ENCODE data around the gene INS. TPM values are rescaled to one million over a fixed set of nuclear protein-coding genes. Genes with fewer than 3 reads are reported as not detected.

Gene INS
- total RNA-seq, 2 donors from 2014 or later, result not detected

- Histone ChIP-seq H3K4me1 (ENCODE audit: control insufficient read depth, insufficient read depth, low read length) (peaks cover 14% of the 10 kb centered on the region), H3K9me3 (ENCODE audit: control insufficient read depth, low read length) (no peaks in the 10 kb centered on the region), H3K27me3 (ENCODE audit: control insufficient read depth, insufficient read depth, low read length, poor library complexity, severe bottlenecking) (peaks cover 49% of the 10 kb centered on the region), H3K9ac (ENCODE audit: extremely low read depth, low read length, poor library complexity, severe bottlenecking) (no peak overlapping the region), H3K4me3 (ENCODE audit: low read length) (no peak overlapping the region), H3K36me3 (ENCODE audit: control insufficient read depth, insufficient read depth, low read length) (no peaks in the 10 kb centered on the region), H3K27ac (ENCODE audit: low read depth, low read length) (no peak overlapping the region)
- H3K9me3 Mint-ChIP-seq, result no peaks in the 10 kb centered on the region
- H3K36me3 Mint-ChIP-seq (ENCODE audit: low read depth), result no peaks in the 10 kb centered on the region
- H3K27me3 Mint-ChIP-seq (ENCODE audit: insufficient read depth), result peaks cover 61% of the 10 kb centered on the region
- no peak overlapping the region for H3K4me3 Mint-ChIP-seq
- peaks cover 13% of the 10 kb centered on the region for H3K4me1 Mint-ChIP-seq
- peak; percentile 85 for TF ChIP-seq CTCF (conservative IDR thresholded peaks at IDR 0.05)
- WGBS, 2 experiments (ENCODE audit: insufficient coverage in 1 of 2, insufficient read length in 1 of 2), result 32 to 51% methylated on average over 6 to 11 of the region's 11 CpGs
- peak; percentile 67 for DNase-seq
- peak overlapping the region; percentile 66 for H3K27ac Mint-ChIP-seq
Measured at GRCh38 chr11:2149864-2150847, 10.9 kb downstream of the INS start.

DNA sequence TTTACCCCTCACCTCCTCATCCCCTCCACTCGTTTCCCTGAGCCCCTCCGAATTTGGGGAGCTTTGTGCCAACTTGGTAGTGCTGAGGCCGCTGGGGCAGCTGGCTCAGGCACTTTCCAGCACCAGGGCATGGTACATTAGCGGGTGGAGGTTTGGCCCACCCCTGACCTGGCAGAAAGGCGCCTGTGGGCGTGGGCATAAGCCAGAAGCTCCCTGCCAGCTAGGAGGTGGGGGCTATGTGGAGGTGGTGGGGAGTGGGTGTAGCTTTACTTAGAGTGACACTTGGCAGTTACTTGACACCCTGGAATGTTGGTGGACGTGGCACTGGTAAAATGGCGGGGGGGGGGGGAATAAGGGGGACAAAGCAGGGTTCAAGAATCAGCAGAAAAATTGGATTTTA lies 11.5 kb downstream of the INS start:
- no peaks in the 10 kb centered on the region for H3K9me3 ChIP-seq (ENCODE audit: control insufficient read depth, low read length)
- Mint-ChIP-seq H3K9me3 (no peaks in the 10 kb centered on the region), H3K4me3 (no peak overlapping the region), H3K27me3 (ENCODE audit: insufficient read depth) (peaks cover 68% of the 10 kb centered on the region), H3K27ac (no peak overlapping the region), H3K36me3 (ENCODE audit: low read depth) (no peaks in the 10 kb centered on the region), H3K4me1 (peaks cover 13% of the 10 kb centered on the region)
- H3K4me3 ChIP-seq (ENCODE audit: low read length), result no peak overlapping the region
- no peak for TF ChIP-seq CTCF (conservative IDR thresholded peaks at IDR 0.05)
- DNase-seq, result no peak
- no peak overlapping the region for H3K9ac ChIP-seq (ENCODE audit: extremely low read depth, low read length, poor library complexity, severe bottlenecking)
- H3K27ac ChIP-seq (ENCODE audit: low read depth, low read length), result no peak overlapping the region
- 59 to 78% methylated on average over 6 to 8 of the region's 8 CpGs for WGBS, 2 experiments (ENCODE audit: insufficient coverage in 1 of 2, insufficient read length in 1 of 2)
- H3K36me3 ChIP-seq (ENCODE audit: control insufficient read depth, insufficient read depth, low read length), result no peaks in the 10 kb centered on the region
- H3K4me1 ChIP-seq (ENCODE audit: control insufficient read depth, insufficient read depth, low read length), result peaks cover 14% of the 10 kb centered on the region
- H3K27me3 ChIP-seq (ENCODE audit: control insufficient read depth, insufficient read depth, low read length, poor library complexity, severe bottlenecking), result peaks cover 56% of the 10 kb centered on the region

DNA sequence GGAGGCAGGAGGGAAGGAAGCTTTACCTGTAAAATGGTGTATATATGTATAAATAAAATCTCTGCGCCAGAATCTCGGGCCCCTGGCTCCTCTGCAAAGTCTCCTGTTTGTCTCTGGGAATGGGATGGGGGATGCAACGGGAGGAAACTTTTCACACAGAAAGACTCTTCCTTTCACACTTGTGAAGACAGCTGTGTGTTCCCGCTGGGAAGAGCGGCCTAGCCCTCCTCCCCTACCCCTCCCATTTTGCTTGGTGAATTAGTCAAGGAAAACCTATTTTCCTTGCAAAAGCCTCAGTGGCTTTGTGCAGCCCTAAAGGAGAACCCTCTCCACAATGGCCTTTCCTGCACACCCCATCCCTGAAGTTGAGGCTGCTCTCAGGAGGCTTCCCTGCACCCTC lies 12.4 kb downstream of the INS start:
- no peak overlapping the region for H3K27ac ChIP-seq (ENCODE audit: low read depth, low read length)
- H3K4me1 Mint-ChIP-seq, result peaks cover 14% of the 10 kb centered on the region
- H3K9me3 ChIP-seq (ENCODE audit: control insufficient read depth, low read length), result no peaks in the 10 kb centered on the region
- H3K4me3 Mint-ChIP-seq, result no peak overlapping the region
- peaks cover 65% of the 10 kb centered on the region for H3K27me3 ChIP-seq (ENCODE audit: control insufficient read depth, insufficient read depth, low read length, poor library complexity, severe bottlenecking)
- peaks cover 74% of the 10 kb centered on the region for H3K27me3 Mint-ChIP-seq (ENCODE audit: insufficient read depth)
- H3K4me1 ChIP-seq (ENCODE audit: control insufficient read depth, insufficient read depth, low read length), result peaks cover 14% of the 10 kb centered on the region
- H3K4me3 ChIP-seq (ENCODE audit: low read length), result no peak overlapping the region
- 14 to 33% methylated on average over 1 to 5 of the region's 5 CpGs for WGBS, 2 experiments (ENCODE audit: insufficient coverage in 1 of 2, insufficient read length in 1 of 2)
- no peaks in the 10 kb centered on the region for H3K36me3 ChIP-seq (ENCODE audit: control insufficient read depth, insufficient read depth, low read length)
- no peaks in the 10 kb centered on the region for H3K36me3 Mint-ChIP-seq (ENCODE audit: low read depth)
- no peaks in the 10 kb centered on the region for H3K9me3 Mint-ChIP-seq
- no peak overlapping the region for H3K27ac Mint-ChIP-seq
- DNase-seq, result no peak
- no peak for TF ChIP-seq CTCF (conservative IDR thresholded peaks at IDR 0.05)
- H3K9ac ChIP-seq (ENCODE audit: extremely low read depth, low read length, poor library complexity, severe bottlenecking), result no peak overlapping the region

Data from endodermal cell (in vitro differentiated cells).